GM21381 (cell line): ENCODE results near the gene ZNF74.
A peak's percentile ranks its signal among the peaks of the same experiment; 100 is the strongest.

Experiments
- ATAC-seq: cut with Tn5 transposase; IDR thresholded peaks from one replicate; pipeline ENCODE4 v1.9.1; 2021; ENCODE audit warnings: mild to moderate bottlenecking, moderate library complexity; ENCODE audit not compliant: unreplicated experiment

The ZNF74 gene

DNA sequence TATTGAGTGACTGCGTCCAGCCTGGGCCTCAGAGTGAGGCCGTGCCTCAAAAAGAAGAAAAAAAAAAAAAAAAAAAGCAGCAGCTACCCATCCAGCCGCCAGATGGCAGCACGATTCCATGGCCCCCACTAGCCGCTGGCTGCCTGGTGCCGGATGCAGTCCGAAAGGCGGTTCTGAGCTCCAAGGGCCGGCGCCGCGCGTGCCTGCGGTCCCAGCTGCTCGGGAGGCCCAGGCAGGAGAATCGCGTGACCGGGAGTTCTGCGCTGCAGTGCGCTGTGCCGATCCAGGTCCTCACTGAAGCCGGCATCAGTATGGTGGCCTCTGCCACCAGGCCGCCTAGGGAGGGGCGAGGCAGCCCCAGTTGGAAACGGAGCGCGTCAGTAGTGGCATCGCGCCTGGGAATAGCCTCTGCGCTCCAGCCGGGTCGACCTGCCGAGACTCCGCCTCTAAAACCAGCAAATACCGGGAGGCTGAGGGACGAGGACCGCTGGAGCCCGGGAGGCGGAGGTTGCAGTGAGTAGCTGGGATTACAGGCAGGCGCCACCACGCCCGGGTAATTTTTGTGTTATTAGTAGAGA is 24.3 kb downstream of the ZNF74 start:
- ATAC-seq = no peak

GRCh38 chr22:20419664-20419951 is 25.7 kb downstream of the ZNF74 start:
- no peak for ATAC-seq

DNA sequence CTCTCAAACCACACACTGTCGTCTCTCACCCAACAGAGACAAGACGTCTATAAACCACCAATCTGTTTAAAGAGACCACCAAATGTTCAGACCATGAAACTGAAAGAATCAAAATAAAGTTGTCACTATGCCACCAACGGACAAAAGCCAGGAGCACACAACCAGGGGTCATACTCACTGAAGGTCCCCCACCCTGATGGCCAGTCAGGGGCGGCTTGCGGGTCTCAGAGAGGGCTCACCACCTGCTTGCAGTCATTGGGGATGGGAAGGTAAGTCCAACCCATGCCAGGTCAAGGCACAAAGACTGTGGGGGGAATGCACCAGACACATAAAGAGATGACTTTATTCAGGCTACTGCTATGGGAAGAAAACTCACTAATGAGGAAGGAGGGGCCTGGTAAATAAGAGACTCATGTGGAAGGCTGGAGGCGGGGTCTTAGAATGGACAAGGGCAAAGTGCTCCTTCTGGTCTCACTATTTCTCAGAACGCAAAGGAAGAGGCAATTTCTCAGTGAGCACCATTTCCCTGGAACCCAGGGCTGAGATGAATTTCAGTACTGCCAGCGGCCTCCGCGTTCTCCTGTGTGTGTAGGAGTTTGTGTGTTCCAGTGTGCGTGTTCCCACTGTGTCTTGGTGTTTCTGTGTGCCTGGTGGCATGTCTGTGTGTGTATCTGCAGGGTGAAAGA is 26.3 kb downstream of the ZNF74 start:
- no peak for ATAC-seq

DNA sequence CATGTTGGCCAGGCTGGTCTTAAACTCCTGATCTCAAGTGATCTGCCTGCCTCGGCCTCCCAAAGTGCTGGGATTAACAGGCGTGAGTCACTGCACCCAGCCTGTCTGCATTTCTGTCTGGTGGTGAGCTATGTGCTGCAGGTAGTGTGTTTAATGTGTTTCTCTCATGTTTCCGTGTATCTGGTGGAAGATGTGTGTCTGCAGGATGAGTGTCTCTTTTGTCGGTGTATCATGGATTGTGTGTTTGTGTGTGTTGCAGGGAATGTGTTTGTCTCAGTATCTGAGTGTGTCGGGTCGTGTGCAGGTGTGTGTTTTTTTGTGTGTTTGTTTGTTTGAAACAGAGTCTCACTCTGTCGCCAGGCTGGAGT is 27.5 kb downstream of the ZNF74 start:
- ATAC-seq = no peak

- ATAC-seq = no peak
Observed at GRCh38 chr22:20422271-20423007, 28.5 kb downstream of the ZNF74 start.

DNA sequence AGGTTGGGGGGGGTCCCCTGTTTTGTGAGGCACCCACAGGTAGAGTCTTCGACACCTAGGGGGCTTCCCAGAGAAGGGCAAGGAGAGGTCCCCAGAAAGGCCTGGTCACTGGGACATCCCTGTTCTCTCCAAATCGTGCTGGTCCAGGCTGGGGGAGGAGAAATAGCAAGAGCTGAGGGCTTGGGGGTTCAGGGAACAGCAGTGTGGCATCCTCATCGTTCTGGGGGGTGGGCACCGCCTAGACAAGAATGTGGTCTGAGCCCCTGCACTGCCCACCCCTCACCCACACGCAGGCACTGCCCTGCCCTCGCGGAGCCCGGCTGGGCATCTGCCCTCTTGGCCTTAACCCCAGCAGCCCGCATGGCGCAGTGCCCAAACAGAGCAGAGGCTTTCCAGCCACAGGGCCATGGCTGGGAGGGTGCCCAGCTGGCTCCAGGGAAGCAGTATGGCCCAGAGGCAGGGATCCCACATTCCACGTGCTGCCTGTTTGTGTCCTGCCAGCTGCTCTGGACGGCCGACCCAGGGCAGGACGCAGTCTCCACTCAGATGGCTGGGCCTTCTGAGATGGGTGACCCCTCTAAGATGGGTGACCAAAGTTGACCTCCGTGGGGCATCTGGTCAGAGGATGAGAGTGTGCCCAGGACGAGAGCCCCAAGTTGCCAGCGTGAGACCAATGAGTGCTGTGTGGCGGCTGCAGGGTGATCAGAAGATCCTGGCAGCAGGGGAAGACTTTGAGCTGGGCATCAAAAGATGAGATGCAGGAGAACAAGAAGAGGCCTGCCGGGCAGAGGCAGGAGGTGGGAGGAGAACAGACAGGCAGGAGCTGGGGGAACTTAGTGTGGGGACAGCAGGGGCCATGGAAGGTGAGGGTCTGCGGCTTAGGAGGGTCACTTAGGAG is 29.3 kb downstream of the ZNF74 start:
- ATAC-seq = no peak

DNA sequence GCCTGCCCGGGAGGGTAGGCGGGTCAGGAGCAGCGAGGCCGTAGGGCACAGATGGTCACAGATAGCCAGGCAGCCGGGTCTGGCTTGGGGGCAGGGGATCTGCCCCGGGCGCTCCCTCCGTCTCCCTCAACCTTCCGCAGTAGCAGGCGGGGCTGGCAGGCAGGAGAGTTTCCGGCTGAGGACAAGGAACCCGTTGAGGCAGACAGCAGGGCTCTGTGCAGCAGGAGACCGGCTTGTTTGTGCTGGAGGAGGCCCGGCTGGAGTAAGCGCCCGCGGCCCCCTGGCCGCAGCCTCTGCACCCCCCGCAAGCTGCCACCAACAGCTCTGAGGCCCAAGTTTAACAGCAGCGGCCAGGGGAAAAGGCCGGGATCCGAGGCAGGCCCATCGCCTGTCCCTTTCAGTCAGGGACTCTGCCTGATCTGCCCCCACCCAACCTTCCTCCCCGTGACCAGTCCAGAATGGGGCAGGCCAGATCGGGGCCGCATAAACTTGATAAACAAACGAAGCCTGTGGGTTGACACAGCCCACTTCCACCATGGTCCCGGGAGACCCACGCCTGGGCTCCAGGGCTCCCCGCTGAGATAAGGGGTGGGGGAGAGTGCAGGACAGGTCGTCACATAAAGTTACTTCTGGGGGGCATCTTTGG is 30.1 kb downstream of the ZNF74 start:
- no peak for ATAC-seq

GRCh38 chr22:20424568-20424931 is 30.6 kb downstream of the ZNF74 start:
- no peak for ATAC-seq

GRCh38 chr22:20424932-20425565 is 31.1 kb downstream of the ZNF74 start:
- ATAC-seq = no peak

GRCh38 chr22:20425566-20426258 is 31.8 kb downstream of the ZNF74 start:
- no peak for ATAC-seq

DNA sequence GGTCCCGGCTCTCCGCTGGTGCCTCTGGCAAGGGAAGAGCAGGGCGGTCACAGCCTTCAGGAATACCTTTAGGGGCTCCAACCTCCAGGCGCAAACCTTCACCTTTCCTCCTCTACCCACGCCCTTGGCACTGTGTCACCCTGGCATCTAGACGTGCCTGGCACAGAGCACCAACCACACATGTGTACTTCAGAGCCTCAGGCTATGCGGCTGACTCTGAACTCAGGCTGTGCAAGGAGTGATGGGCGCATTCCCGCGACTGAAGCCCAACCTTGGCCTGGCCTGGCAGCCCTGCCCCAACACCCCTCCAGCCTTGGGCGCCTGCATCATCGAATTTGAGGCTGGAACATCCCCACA is 32.3 kb downstream of the ZNF74 start:
- no peak for ATAC-seq

DNA sequence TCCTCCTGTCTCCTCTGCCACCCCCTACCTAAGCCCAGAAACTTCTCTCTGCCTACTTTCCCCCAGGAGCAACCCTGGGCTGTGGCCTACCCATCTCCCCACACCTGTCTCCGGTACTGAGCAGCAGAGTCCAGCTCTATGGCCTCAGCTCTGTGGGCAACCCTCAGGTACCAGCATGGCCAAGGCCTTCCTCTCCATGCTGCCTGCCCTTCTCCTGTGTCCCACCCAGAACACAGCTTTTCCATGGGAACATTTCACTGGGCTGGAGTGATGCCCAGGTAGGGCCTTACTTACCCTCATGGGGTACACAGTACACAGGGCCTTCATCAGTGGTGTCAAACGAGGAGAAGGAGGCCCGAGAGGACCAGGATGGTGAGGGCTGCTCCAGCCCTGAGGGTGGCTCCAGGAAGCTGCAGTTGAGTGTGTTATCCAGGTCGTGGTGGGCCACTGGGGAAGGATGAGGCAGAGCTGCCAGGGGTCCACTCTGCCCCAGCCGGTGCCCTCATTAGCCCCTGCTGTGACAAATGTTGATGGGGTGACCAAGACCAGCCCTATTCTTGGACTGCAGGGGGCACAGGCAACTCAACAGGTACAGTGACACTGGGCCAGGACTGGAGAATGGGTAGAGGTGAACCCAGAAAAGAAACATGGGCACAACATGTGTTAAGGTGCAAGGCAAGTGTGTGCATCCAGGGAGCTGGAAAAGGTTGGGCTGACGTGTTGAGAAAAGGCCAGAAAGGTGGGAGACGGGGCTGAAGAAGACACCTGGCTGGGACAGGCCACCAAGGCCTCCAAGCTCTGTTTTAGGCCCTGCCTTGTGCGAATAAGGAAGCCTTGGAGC is 33.4 kb downstream of the ZNF74 start:
- no peak for ATAC-seq

DNA sequence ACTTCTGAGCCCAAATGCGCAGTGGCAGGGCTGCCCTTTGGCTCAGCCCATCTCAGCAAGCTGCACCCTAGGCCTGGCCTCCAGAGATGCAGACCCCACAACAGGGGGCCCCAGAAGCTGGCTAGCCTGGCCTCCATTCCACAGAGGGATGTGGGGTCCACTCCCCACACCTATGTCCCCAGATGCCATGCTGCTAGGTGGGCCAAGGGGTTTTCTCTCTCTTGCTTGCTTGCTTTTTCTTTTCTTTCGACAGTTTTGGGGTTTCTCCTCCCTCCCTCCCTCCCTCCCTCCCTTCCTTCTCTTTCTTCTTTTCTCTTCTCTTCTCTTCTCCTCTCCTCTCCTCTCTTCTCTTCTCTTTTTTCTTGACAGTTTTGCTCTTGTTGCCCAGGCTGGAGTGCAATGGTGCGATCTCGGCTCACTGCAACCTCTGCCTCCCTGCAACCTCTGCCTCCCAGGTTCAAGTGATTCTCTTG is 34.0 kb downstream of the ZNF74 start:
- no peak for ATAC-seq

DNA sequence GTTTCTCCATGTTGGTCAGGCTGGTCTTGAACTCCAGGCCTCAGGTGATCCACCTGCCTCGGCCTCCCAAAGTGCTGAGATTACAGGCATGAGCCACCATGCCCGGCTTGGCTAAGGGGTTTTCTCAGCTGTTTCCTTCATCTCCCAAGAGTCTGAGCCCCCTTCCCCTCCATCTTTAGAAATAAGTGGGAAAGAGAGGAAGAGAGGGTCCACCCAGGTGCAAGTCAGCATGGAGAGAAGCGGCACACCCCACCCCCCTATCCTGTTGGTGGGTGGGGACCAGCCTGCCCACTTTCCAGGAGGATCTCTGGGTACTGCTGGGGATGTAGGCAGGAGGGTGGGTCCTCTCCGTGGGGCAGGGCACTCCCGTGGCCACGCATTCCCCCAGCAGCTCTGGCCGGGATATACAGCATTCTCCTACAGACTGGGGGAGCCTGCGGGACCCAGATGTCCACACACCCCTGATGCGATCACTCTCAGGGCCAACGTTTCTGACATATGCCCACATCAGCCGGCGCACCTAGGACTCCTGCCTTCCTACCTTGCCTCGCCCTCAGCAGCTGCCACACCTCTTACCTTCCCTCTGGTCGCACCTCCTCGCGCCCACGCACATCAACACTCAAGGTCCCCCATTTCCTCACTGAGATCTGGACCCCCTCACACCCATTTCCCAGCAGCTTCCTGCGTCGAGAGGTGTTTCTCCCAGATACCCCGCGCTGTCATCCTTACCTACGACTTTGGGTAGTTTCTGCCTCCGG is 34.7 kb downstream of the ZNF74 start:
- ATAC-seq = no peak

- ATAC-seq = peak; percentile 58
Observed at GRCh38 chr22:20429254-20430100, 35.5 kb downstream of the ZNF74 start.

DNA sequence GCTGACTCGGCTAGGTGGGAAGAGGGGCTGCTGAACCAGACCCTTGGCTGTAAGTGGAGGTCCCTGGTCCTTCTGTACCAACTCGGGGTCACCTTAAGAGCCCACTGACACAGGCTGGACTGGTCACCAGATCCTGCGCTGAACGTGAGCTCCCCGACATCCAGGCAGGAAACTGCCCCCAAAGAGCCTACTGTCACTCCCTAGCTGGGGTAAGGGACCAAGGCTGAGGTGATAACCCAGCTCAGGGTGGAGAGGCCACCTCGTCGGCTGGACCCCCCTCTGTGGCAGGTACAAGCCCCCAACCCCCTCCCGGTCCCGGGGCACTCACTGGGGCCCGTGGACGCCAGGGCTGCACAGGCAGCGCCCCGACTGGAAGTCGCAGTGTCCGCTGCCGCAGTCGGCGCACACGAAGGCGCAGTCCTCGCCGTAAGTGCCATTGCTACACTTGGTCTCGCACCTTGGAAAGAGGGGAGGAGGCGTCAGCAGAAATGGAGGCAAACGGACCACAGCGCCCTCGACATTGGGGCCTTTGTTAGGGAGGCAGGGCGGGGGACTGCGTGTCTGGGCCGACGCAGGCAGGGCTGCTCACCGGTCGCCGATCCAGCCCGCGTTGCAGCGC is 36.3 kb downstream of the ZNF74 start:
- no peak for ATAC-seq
